Measurements from ENCODE around the gene NNMT. TPM values are rescaled to one million over a fixed set of nuclear protein-coding genes. Genes with fewer than 3 reads are reported as not detected.

NNMT gene
- total RNA-seq, 4 donors from 2014 or later, result 4.6 to 362 (median 116) TPM

DNA sequence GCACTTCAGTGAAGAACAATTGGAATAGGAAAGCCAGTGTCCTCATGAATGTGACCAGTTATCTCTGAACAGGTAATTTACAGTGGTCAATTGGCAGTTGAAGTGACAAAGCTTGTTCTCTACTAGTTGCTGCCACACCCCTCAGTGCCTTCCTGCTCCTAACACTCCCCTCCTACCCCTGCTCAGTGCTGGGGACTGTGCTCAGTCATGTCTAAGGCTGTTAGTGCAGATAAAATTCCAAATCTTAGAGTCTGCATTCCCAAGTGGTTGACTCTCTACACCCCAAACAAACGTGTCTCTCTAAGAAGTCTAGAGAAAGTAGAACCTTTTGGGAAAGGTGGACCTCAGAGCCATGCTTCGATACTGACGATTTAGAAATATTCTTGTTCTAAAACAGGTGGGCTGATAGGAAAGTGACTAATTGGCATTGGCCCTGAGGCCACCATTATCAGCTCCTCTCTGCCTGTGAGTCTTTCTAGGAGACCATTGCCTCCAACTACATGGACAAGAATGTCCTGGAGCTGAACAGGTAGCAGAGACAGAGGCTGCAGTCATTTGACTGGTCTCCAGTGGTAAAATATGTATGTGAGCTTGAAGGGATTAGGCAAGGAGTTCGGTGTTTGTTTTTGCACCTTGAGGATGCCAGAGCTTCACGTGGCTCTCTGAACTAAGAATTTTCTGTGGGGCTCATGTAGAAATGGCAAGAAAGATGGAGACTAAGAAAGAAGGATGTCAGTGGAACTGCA, 22.1 kb upstream of the NNMT start:
- Histone ChIP-seq H3K36me3 (no peaks in the 10 kb centered on the region), H3K27ac (no peak overlapping the region), H3K27me3 (no peaks in the 10 kb centered on the region), H3K4me1 (no peaks in the 10 kb centered on the region), H3K9me3 (no peaks in the 10 kb centered on the region), H3K4me3 (no peak overlapping the region)
- DNase-seq, result no peak
- intact Hi-C loops (cut with DNase I; ENCODE audit: low total_unique reads), result no loop called here
- TF ChIP-seq POLR2A (IDR thresholded peaks at IDR 0.05), result no peak
- TF ChIP-seq, protein P1, sequence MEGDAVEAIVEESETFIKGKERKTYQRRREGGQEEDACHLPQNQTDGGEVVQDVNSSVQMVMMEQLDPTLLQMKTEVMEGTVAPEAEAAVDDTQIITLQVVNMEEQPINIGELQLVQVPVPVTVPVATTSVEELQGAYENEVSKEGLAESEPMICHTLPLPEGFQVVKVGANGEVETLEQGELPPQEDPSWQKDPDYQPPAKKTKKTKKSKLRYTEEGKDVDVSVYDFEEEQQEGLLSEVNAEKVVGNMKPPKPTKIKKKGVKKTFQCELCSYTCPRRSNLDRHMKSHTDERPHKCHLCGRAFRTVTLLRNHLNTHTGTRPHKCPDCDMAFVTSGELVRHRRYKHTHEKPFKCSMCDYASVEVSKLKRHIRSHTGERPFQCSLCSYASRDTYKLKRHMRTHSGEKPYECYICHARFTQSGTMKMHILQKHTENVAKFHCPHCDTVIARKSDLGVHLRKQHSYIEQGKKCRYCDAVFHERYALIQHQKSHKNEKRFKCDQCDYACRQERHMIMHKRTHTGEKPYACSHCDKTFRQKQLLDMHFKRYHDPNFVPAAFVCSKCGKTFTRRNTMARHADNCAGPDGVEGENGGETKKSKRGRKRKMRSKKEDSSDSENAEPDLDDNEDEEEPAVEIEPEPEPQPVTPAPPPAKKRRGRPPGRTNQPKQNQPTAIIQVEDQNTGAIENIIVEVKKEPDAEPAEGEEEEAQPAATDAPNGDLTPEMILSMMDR (IDR thresholded peaks at IDR 0.05), result no peak

DNA sequence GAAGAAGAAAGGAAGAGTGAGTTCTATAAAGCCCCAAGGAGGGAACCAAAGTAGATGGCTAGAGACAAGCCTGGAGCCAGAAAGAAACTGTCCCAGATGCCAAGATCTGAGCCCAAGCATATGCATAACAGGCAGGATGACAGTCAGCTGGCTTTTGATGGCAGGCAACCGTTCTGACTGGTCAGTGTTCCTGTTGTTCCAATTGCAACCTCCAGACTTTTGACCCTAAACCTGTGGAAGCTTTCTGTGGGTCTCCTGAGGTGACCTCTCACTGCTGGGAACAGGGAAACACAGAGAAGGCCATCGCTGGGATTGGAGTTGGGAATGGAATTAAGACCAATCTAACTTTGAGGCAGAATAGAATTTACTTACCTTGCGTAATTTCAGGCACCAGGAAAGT, 21.6 kb upstream of the NNMT start:
- Histone ChIP-seq H3K4me3 (no peak overlapping the region), H3K36me3 (no peaks in the 10 kb centered on the region), H3K27ac (no peak overlapping the region), H3K9me3 (no peaks in the 10 kb centered on the region), H3K27me3 (no peaks in the 10 kb centered on the region), H3K4me1 (no peaks in the 10 kb centered on the region)
- no peak for DNase-seq
- no peak for TF ChIP-seq POLR2A (IDR thresholded peaks at IDR 0.05)
- TF ChIP-seq, protein P1 (IDR thresholded peaks at IDR 0.05), result no peak
- intact Hi-C loops (cut with DNase I; ENCODE audit: low total_unique reads), result no loop called here

DNA sequence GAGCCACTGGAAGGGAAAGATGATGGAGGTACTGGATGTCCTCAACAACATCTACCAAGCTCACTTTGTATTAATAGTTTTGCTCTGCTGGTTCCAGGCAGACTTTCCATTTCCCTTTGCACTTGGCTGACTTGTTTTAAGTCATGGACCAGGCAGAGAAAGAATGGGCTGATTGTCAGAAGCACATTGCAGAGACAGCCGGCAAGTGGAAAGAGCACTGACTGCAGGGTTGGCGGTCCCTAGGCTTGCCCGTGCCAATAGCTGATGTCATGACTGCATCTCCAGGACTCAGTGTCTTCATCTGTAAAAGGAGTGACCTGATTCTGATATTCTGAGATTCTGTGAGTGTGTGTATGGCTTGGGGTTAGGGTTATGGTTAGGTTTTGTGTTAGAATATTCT, 20.9 kb upstream of the NNMT start:
- no peak for DNase-seq
- Histone ChIP-seq H3K36me3 (no peaks in the 10 kb centered on the region), H3K4me1 (no peaks in the 10 kb centered on the region), H3K4me3 (no peak overlapping the region), H3K27ac (no peak overlapping the region), H3K9me3 (no peaks in the 10 kb centered on the region), H3K27me3 (no peaks in the 10 kb centered on the region)
- TF ChIP-seq, protein P1 (IDR thresholded peaks at IDR 0.05), result no peak
- no peak for TF ChIP-seq POLR2A (IDR thresholded peaks at IDR 0.05)
- intact Hi-C loops (cut with DNase I; ENCODE audit: low total_unique reads), result no loop called here

DNA sequence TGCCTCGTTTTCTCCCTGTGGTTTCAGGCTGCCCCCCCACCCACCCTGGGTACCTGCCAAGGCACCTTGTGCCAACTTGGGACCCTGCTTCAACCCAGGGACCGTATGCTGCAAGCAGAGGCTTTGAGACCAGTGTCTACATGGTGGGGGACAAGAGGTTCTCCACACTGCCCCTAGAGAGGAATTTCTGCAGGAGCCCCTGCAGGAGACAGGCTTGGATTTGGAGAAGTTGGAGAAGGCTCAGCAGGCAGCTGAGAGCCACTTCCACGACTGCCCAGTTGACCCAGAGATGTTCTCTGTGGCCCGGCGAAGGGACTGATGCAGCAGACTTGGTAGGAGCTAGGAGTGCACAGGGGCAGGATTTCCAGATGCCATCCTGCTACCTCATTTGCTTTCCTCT, 20.1 kb upstream of the NNMT start:
- intact Hi-C loops (cut with DNase I; ENCODE audit: low total_unique reads), result no loop called here
- Histone ChIP-seq H3K4me1 (no peaks in the 10 kb centered on the region), H3K27ac (no peak overlapping the region), H3K36me3 (no peaks in the 10 kb centered on the region), H3K4me3 (no peak overlapping the region), H3K27me3 (no peaks in the 10 kb centered on the region), H3K9me3 (no peaks in the 10 kb centered on the region)
- TF ChIP-seq POLR2A (IDR thresholded peaks at IDR 0.05), result no peak
- TF ChIP-seq, protein P1 (IDR thresholded peaks at IDR 0.05), result no peak
- no peak for DNase-seq

DNA sequence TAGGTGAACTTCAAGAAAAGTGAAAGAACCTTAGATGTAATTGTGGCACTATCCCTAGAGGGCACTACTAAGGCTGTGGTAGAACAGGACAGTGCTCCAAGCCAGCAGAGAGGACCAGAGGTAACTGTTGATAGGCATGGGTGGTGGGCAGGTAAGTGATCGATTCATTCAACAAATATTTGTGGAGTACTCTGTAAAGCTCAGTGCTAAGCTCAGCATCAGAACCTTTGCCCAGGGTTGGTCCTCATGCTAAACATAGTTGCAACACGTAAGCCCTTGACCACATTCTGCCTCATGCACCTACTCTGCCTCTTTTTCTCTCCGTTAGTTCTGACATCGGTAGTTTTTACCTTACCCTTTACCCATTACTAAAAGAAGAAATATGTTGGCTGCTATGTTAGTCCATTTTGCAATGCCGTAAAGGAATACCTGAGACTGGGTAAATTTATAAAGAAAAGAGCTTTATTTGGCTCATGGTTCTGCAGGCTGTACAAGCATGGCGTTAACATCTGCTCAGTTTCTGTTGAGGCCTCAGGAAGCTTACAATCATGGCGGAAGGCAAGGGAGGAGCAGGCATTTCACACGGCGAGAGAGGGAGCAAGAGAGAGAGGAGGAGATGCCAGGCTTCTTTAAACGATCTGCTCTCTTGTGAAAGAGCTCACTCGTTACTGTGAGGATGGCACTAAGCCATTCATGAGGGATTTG, 18.4 kb upstream of the NNMT start:
- no peak for DNase-seq
- Histone ChIP-seq H3K27me3 (no peaks in the 10 kb centered on the region), H3K27ac (no peak overlapping the region), H3K4me1 (no peaks in the 10 kb centered on the region), H3K9me3 (no peaks in the 10 kb centered on the region), H3K4me3 (no peak overlapping the region), H3K36me3 (no peaks in the 10 kb centered on the region)
- intact Hi-C loops (cut with DNase I; ENCODE audit: low total_unique reads), result no loop called here
- TF ChIP-seq POLR2A (IDR thresholded peaks at IDR 0.05), result no peak
- TF ChIP-seq, protein P1 (IDR thresholded peaks at IDR 0.05), result no peak
